ENCODE data around the gene ROCK2.
"Not testable (repeated sequence)": the region's sequence is repeated elsewhere in the genome, so short reads cannot be mapped to it uniquely, and the experiment has no call there.

ROCK2 gene

GRCh38 chr2:11267931-11268330 lies 76.5 kb downstream of the ROCK2 start:
- TF ChIP-seq CTCF (conservative IDR thresholded peaks at IDR 0.05; ENCODE audit: control insufficient read depth, insufficient read depth, low read depth, low read length): no peak
- no peak for DNase-seq (ENCODE audit: low read depth)
- no peak overlapping the region for H3K4me3 ChIP-seq (ENCODE audit: control insufficient read depth, low read depth, low read length)

GRCh38 chr2:11264818-11265217 lies 79.6 kb downstream of the ROCK2 start:
- no peak for DNase-seq (ENCODE audit: low read depth)
- TF ChIP-seq CTCF (conservative IDR thresholded peaks at IDR 0.05; ENCODE audit: control insufficient read depth, insufficient read depth, low read depth, low read length): no peak

DNA sequence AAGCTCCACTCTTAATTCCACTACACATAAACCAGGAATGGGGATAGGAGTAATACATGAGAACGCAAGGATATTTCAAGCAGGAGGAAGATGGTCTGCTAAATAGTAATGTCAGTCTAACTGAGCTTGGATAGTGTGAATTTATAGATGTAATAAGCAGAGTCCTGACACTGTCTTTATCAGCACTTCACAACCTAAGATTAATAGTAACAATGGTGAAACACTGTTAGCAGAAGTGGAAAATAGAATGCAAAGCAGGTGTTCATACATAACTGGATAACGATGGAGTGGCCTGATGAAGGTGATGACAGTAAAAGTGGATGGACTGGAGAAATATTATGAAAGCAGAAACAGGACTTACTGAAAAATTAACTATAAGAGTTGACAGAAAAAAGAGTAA lies 80.4 kb downstream of the ROCK2 start:
- no peak overlapping the region for H3K4me3 ChIP-seq (ENCODE audit: control insufficient read depth, low read depth, low read length)
- no peak for TF ChIP-seq CTCF (conservative IDR thresholded peaks at IDR 0.05; ENCODE audit: control insufficient read depth, insufficient read depth, low read depth, low read length)

More at GRCh38 chr2:11264818-11265217, 79.6 kb downstream of the ROCK2 start:
- H3K4me3 ChIP-seq (ENCODE audit: control insufficient read depth, low read depth, low read length): no peak overlapping the region

GRCh38 chr2:11263177-11263576 lies 81.3 kb downstream of the ROCK2 start:
- TF ChIP-seq CTCF (conservative IDR thresholded peaks at IDR 0.05; ENCODE audit: control insufficient read depth, insufficient read depth, low read depth, low read length): no peak
- no peak overlapping the region for H3K4me3 ChIP-seq (ENCODE audit: control insufficient read depth, low read depth, low read length)
- DNase-seq (ENCODE audit: low read depth): no peak

More for the DNA sequence above, 80.4 kb downstream of the ROCK2 start:
- DNase-seq (ENCODE audit: low read depth): no peak

- not testable (repeated sequence) for DNase-seq (ENCODE audit: low read depth); H3K4me3 ChIP-seq (ENCODE audit: control insufficient read depth, low read depth, low read length)
Observed at GRCh38 chr2:11262438-11262837, 82.0 kb downstream of the ROCK2 start.

DNA sequence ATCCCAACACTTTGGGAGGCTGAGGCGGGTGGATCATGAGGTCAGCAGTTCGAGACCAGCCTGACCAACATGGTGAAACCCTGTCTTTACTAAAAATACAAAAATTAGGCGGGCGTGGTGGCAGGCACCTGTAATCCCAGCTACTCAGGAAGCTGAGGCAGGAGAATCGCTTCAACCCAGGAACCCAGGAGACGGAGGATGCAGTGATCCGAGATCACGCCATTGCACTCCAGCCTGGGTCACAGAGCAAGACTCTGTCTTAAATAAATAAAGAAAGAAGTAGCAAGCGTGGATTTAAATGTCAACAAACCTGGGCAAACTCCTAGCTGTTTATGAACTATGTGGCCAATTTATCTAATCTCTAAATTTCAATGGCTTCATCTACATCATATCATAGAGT lies 82.9 kb downstream of the ROCK2 start:
- H3K4me3 ChIP-seq (ENCODE audit: control insufficient read depth, low read depth, low read length); DNase-seq (ENCODE audit: low read depth): not testable (repeated sequence)

DNA sequence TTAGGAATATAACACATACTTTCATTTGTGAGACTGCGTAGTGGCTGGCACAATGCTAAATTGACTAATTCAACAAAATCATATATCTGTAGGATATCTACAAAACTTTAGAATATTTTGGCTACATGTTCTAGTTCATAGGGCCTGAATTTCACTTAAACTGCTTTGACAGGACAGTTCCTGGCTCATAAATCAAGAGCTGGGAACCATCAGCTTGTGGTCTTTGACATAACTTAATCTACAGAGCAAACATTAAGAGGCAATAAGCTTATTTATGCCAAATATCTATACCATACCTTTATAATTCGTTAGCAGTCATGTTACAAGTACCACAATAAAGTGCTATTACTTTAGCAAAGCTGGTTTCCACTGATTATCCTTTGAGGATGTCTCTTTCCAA lies 83.5 kb downstream of the ROCK2 start:
- no peak overlapping the region for H3K4me3 ChIP-seq (ENCODE audit: control insufficient read depth, low read depth, low read length)

More for the DNA sequence above, 83.5 kb downstream of the ROCK2 start:
- TF ChIP-seq CTCF (conservative IDR thresholded peaks at IDR 0.05; ENCODE audit: control insufficient read depth, insufficient read depth, low read depth, low read length): no peak
- no peak for DNase-seq (ENCODE audit: low read depth)
